ENCODE data around the gene SGCD. TPM values are rescaled to one million over a fixed set of nuclear protein-coding genes. Genes with fewer than 3 reads are reported as not detected.

The SGCD gene
- total RNA-seq, result 75.0 and 81.6 TPM in 2 replicates

DNA sequence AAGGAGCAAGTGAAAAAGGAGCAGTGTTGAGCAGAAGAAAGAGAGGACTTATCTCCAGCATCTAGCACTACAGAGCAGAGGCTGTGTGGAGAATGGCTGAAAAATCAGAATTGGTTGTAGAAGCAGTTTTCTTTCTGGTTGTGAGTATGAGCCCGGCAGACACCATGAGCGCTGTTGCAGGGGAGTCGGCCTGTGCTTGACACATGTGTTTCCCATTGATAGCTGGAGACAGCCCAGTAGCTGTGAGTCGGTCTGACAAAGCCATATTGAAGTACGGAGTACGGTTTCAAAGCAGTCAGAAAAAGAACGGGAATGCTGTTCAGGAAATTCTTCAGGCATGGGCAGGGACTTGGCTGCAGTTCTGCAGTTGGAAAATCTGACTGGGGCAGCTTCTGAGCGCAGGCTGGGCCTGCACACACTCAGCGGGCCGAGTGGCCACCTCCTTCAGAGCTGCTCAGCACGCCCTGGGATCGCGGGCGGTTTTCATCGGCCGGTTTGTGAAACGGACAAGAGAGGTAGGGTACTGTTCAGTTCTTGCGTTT lies at the start of gene SGCD:
Gene SGCD, plus strand, starts transcription at position 447 of the 542 bp plus-strand sequence.

Small RNAs within 50 kb of the gene (small RNA-seq; reads per million reads assigned to genes)
- gene AC027308.1, result not detected
- gene RNU6-556P, result not detected

All from hair follicle dermal papilla cell (primary cell).